Measurements from ENCODE around the gene TIRAP.

- TF ChIP-seq NR3C1 (CRISPR knock-in tag; conservative IDR thresholded peaks at IDR 0.05; ENCODE audit: low read depth) (no peak), CTCF (IDR thresholded peaks at IDR 0.05) (no peak), PRDM15 (CRISPR knock-in tag; IDR thresholded peaks at IDR 0.05) (no peak), TCF7 (CRISPR knock-in tag; IDR thresholded peaks at IDR 0.05; ENCODE audit: low read depth) (no peak), HMGXB4 (CRISPR knock-in tag; IDR thresholded peaks at IDR 0.05) (no peak), ATF6 (CRISPR knock-in tag; IDR thresholded peaks at IDR 0.05) (no peak), ZBTB43 (CRISPR knock-in tag; IDR thresholded peaks at IDR 0.05) (no peak), ATF2 (CRISPR knock-in tag; IDR thresholded peaks at IDR 0.05; ENCODE audit: borderline replicate concordance, low read depth) (no peak), ZSCAN18 (CRISPR knock-in tag; IDR thresholded peaks at IDR 0.05) (no peak), JUN (CRISPR knock-in tag; IDR thresholded peaks at IDR 0.05) (no peak), MAX (CRISPR knock-in tag; IDR thresholded peaks at IDR 0.05) (no peak), ESRRA (CRISPR knock-in tag; IDR thresholded peaks at IDR 0.05; ENCODE audit: borderline replicate concordance) (no peak)
Measured at GRCh38 chr11:126328444-126328843, 45.6 kb downstream of the TIRAP start.

Measured in WTC11 (cell line).